ENCODE measurements around the gene BRD7.

BRD7 gene

DNA sequence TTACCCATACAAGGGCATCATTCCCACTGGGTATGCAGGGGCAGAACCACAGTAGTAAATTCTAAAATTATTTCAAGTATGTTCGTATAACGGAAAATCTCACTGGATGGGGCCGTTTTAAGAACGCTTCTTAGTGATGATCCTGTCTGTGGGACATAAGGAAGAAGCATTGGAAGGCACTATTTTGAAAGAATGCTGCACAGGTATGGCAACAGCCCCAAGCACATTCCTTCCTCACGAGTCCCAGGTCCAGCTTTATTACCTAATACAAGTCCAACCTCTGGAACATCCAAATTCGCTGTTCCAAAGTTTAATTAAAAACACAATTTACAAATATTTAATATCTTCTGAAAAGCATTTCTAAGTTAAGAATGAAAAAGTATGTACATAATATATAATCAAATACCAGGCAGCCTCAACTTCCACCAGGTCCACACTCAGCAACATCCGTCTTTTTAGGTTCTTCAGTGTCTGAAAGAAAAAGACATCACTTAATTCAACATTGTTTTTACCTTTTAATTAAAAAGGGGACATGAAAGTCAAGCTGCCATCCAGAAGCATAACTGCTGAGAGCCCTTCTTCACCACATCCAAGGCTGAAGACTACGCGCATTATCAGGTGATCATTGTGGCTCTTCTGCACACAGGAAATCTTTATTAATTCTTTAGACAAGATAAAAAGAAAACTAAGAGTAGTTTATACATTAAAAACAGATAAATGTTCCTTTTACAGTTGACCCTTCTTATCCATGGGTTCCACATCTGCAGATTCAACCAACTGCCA, 49.8 kb downstream of the BRD7 start:
- DNase-seq: no peak

DNA sequence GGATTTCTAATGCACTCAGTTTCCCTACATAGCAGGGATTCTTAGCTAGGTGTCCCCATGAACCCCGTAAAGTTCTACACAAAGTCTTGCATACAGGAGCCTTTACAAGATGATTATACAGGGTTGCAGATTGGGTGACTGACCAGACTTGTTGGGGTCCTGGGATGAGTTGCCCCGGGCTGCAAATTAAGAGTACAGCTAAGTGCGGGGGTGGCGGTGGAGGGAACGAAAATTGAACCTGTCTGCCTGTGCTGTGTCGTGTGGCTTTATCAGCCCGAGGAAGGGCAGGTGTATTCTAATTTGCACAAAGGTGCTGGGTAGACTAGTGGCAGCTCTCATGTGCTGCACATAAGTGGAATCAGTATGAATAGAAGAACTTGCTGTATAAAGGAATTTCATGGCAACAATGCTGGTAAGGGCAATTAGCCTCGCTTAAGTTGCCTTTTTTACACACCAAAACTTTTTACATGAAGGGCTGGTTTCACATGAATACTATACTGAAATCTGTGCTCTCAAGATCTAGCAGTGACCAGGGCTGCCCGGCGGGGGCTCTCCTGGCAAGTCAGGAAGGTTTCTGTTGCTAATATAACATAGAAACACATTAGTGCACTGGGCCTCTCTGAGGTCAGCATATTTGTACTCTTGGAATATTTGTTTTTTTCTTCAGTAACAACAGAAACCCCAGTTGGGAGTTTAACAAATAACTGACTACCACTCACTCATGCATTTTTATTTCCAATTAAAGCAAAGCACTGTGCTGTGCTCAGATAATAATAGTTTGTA, 51.7 kb downstream of the BRD7 start:
- DNase-seq: no peak

DNA sequence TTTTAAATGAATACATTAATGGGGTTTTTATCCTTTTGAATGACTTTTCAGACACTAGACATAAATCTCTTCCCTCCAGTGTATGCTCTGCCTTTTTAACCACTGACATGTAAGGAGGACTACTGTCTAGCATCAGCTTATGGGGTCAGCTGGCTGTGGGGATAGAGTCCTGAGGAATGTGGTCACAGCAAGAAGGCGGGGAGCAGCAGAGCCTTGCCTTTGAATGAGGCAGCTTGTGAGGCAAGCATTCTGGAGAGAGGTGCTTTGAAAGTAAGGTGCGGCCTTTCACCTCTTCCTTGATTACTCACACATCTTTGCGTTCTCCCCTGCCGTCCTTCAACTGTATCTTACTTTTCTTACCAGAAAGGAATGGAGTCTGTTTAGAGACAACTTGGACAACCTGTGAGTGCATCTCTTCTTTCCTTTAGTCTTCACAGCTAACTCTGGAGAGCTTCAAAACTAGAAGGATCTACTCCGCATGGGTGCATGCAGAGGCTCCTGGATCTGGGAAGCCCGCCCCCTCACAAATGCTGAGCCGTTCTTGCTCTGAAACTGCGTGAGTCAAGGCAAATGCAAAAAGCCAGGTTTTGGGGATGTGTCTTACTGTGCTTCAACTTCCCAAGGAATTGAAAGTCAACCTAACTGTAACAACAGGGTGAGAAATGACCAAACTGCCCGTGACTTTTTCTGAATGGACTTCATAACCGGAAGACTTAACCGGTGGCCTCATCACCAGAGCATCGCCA, 52.5 kb downstream of the BRD7 start:
- DNase-seq: no peak

DNA sequence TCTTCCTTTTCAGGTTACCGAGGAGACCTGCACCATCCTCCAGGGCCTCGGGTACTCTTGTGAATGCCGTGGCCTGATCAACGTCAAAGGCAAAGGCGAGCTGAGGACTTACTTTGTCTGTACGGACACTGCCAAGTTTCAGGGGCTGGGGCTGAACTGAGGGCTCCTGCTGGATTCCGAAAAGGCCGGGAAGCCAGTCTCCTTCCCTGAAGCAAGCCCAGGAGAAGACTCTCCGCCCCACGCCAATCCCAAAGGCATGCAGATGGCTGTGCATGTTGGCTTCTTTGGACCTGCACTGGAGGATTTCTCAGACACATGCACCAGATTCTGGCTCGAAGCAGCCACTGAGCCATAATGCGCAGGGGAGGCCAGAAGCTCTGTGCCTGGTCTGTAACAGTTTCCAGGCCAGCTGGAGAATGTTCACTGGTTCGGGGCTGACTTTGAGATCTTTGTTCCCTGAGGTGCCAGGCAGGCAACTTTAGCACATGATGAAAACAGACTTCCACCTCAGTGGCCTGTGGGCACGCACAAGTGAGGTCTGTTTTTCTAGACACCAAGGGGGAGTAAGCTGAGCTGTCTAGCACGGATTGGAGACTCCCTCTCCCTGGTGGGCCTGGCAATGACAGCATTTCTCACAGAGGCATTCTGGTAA, 53.3 kb downstream of the BRD7 start:
- no peak for DNase-seq

DNA sequence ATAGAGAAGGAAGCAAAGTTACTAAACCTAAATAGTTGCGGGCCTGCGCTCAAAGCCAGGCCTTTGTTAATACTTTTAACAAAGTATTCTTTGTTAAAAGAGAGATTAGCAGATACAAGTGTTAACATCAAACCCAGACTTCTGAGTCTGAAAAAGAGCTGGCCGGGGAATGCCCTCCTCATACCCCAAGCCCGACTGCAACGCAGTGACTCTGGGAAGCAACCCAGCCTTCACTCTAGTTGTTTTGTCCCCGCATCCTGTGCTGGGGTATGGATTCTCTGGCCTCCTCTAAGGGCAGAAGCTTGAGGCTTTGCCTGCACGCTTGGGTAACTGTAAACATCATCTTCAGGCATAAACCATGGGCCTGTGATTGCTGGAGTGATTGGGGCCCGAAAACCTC, 54.1 kb downstream of the BRD7 start:
- DNase-seq: no peak

DNA sequence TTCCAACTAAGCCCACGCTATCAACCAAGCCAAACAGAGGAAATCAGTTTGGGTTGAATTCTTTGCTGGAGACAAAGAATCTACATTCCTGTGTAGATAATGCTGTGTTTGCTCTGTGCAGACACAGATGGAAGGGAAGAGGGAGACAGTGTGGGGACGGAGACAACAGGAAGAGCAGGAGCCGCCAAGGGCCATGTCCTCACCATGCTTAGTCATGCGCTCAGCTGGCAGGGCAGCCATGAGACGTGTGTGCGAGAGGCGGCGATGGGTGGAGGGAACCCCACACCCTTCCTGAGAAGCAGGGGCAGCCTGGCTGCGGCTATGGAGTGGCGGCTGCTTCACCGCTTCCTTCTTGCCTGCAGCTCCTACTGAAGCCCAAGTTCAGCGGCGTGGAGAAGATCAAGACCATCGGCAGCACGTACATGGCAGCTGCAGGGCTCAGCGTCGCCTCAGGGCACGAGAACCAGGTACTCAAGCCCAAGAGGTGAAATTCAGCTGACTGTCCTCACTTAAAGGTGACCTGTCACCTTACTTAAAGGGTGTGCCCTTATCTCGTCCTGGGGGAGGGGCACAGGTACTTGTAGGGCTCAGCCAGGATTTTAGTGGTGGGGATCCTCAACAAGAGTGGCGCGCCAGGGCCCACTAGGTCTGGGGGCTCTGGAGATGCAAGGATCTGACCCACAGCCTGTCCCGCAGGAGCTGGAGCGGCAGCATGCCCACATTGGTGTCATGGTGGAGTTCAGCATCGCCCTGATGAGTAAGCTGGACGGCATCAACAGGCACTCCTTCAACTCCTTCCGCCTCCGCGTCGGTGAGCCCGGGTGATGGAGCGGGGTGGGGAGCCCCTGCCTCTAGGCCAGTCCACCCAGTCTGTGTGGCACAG, 55.0 kb downstream of the BRD7 start:
- DNase-seq: no peak

DNA sequence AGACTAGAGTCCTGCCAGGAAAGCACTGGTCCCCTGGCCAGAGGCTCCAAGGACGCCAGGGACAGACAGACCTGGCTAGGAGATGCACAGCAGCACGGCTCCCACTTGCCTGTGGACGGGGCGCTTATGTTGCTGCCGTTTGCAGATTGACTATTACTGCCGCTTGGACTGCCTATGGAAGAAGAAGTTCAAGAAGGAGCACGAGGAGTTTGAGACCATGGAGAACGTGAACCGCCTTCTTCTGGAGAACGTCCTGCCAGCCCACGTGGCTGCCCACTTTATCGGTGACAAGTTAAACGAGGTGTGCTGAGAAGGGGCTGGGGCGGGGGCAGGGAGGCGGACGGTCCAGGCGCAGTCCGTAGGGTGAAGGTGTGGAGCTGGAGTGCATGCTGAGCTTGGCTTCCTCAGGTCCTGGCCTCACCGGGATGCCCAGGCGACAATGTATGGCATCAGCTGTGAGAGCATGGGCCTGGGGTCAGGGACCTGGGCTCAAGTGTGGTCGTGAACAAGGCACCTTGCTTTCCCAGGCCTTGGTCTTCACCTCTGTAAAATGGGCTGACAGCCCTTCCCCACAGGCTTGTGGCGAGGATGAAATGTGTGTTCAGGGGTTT, 56.8 kb downstream of the BRD7 start:
- DNase-seq: no peak

DNA sequence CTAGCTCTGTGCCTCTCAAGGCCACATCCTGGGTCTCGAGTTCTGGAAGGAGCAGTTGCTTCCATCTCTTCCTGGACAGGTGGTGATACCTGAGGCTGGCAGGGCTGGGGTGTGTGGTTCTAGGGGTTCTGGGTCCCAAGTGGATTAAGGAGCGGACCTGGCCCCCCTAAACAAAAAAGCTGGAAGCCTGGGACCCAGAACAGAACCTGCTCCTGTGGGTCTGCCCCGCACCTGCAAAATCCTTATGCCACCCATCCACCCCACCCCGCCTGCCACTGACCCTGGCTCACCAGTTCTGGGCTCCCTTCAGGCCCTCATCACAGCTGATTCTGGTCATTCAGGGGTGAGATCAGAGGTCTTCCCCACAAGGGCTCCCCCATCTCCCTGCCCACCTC, 57.7 kb downstream of the BRD7 start:
- no peak for DNase-seq

DNA sequence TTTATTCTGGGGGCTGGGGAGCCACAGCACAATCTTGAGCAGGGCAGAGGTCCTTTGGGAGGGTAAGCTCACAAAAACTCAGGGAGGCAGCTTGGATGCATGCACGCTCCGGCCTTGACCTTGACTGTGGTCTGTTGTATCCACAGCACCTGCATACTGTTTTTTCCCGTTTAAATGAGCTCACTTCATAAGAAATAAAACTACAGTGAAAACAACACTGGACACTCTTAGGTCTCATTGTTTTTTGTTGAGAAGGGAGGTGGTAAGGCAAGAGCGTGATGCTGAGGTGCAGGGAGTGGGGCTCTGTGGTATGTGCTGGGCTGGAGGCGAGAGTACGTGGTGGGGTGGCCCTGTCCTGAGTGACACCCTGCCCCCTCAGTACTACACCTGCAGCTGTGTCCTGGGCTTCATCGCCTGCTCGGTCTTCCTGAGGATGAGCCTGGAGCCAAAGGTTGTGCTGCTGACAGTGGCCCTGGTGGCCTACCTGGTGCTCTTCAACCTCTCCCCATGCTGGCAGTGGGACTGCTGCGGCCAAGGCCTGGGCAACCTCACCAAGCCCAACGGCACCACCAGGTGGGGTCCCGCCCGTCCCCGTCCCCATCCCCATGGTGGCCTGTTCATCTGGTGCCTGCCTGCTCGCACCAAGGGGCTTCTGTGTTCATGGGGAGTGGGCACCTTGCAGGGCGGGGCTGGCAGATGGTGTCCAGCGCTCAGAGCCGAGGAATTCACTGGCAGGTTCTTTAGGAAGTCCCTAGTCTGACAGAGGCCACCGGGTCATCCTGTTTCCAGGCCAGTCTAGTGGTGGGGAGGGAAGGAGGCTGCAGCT, 58.3 kb downstream of the BRD7 start:
- no peak for DNase-seq

DNA sequence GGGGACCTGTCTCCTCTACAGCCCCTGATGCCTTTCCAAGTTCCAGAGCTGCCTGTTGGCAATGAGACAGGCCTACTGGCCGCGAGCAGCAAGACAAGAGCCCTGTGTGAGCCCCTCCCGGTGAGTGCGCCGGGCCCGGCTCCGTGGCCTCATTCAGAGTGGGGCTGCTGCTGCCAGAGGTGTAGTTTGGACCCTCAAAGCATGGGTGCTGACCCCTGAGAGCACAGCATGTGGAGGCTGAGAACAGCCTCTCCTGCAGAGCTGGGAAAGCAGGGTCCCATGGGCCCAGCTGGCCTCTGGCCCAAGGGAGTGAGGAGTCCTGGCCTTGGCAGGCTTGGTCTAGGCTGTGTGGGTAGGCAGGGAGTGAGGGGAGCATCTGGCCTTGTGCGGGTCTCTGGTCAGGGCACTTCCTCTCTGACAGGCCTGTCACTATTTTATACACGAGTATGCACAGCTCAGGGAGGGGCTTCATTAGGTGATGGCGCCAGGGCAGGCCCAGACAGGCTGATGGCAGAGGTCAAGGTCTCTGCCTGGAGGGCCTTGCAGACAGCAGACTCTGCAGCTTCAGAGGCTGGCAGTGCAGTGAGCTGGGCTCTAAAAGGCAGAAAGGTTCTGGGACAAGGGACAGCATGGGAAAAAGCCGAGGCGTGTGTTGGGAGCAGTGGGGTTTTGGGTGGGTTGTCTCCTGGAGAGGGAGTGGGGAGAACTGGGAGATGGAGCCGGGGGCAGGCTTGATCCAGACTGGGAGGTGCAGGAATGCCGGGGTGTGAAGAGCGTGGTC, 59.1 kb downstream of the BRD7 start:
- DNase-seq: no peak

DNA sequence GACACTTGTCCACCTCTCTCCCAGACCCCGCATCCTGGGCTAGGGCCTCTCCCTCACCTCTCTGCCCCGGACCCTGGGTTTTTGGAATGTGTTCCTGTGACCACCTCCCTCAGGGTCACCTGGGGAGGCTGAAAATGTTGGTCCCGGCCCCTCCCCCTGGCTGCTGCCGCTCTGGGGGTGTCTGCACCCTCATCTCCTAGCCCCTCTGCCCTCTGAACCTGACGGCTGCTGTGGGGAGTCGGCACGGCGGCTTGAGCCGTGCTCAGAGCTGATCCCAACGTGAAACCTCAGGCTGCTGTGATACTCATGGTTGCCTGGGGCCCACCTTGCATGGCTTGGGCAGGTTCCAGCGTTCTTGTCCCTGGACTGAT, 59.6 kb downstream of the BRD7 start:
- no peak for DNase-seq

DNA sequence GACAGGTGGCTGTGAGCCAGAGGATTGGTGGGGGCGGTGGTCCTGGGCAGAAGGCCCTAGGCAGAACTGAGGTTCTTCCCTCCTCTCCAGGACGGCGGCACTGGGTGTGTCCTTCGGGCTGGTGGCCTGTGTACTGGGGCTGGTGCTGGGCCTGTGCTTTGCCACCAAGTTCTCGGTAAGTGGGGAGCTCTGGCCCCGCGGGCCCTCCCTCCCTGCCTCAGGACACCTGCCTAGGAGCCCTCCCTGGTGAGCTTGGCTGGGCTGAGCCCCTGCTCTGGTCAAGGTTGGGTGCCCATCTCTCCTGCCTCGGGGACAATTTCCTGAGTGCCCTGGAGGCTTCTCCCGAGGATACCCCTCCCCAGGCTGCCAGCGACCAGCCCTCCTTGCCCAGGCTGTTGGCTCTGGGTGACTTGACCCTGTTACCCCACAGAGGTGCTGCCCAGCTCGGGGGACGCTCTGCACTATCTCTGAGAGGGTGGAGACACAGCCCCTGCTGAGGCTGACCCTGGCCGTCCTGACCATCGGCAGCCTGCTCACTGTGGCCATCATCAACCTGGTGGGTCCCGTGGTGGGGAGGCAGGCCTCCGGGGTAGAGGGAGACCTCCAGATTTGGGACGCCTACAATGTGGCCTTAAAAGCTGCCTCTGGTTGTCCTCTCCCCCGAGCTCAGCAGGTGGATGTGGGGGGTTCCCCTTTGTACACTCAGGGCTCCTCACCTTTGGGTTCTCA, 60.4 kb downstream of the BRD7 start:
- no peak for DNase-seq

DNA sequence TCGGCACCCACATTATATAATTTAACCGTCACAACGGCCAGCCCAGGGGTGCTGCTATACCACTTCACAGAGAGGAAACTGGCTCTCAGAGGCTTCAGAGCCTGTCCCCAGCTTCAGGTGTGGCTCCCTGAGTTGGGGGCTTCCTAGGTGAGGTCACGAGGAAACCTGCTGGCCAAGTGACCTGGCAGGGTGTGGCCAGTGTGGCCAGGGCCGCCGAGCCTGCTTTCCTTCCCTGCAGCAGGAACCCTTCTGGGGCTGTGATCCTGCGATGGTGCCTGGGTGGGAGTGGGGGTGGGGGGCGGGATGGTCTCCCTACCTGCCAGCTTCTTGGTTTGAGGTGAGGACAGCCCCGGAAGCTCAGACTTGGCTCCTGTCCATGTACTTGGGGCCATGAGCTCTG, 62.5 kb downstream of the BRD7 start:
- DNase-seq: no peak

DNA sequence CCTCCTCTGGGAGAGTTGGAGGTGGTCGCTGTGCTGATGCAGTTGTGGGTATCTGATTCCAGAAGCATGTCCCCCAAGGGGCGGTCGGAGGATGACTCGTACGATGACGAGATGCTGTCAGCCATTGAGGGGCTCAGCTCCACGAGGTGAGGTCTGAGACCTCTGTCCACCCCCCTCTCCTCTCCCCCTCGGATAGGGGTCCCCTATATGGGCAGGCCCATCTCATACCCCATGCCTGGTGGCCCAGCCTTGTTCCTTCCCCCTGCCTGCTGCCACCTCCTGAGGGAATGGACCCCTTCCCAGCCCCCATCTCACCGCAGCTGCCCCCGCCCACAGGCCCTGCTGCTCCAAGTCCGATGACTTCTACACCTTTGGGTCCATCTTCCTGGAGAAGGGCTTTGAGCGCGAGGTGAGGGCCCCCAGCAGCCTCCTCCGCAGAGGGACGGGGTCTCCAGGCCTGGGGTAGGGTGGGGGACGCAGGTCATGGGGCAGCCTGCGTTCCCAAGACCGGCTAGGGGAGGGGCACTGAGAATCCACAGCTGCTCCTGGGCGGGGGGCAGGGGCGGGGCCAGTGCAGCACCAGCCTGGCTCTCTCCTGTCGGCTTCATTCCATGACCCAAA, 63.2 kb downstream of the BRD7 start:
- DNase-seq: no peak

DNA sequence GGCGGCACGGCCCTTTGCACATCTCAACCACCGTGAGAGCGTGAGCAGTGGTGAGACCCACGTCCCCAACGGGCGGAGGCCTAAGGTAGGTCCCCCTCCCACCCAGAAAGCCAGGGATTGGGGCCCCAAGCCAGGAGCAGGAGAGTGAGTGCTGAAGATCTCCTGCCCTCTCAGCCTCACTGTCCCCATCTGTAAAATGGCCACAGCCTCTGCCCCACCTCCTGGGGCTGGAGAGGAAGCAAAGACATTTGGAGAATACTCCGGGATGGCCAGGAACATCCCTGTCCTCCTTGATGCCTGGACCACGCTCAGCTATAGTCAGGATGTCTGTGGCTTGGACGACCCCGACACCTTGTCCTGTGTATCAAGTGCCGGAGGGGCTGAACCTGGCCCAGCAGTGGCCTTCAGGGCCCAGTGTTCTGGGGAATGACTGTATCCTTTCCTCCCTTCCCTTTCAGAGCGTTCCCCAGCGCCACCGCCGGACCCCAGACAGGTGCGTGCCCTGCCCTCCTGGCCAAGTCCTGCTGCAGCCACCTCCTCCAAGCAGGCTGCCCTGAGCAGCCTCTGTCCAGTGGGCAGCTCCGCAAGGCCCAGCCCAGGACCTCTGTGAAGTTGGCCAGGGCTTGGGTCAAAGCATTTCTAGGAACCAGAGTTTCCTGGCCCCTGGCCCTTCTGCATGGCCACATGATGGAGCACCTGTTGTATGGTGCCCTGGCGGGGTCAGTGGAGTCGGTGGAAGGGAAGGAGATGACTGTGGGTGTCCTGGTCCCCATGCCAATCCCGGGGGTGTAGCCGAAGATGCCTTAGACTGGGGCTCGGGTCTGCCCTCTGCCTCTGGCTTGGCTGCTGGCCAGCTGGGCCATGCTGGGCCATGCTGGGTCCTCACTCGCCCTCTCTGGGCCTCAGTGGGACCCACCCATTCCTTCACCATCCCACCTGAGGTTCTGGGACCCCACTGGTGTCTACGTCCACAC, 64.0 kb downstream of the BRD7 start:
- DNase-seq: no peak

DNA sequence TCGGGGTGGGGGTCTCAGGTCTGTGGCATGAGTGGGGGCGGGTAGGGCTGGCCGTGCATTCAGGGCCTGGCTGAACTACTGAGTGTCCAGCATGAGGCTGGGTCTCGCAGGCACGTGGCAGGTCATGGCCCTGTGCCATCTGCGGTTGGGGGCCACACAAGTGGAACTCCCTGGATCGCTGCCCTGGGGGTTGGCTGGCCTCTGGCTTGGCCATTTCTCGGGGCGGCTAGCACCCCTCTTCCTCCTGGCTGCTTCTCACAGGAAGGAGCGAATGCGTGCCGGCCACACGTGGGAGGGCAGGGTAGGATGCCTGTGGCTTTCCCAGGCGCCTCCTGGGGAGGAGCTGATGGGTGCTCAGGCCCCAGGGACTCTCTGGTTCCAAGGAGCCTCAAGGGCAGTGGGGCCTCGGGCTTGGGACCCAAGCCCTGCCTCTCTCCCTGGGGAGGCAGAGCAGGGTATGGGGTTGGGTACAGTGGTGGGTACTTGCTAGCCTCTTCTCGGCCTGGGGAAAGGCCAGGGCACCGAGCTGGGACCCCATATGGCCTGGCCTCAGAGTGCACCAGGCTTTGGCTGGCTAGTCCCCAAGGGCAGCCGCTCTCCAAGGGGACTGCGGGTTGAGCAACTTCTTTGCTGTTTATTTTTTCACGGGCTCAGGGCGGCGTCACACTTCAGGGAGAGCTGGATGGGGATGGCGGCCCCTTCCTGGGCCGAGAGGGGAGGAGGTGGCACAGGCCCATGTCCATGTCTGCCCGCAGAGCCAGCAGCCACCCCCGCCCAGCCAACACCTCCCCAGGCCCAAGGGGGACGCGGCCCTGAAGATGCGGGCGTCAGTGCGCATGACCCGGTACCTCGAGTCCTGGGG, 65.0 kb downstream of the BRD7 start:
- DNase-seq: no peak
